Measurements from ENCODE around the gene GLA.

GRCh38 chrX:101419489-101419888 is 11.8 kb upstream of the GLA start:
- TF ChIP-seq POLR2A (IDR thresholded peaks at IDR 0.05): no peak
- no peak for TF ChIP-seq CTCF (IDR thresholded peaks at IDR 0.05)

Measured in stomach (tissue), 4 donors.